Mesendoderm (in vitro differentiated cells): ENCODE results near the gene AOPEP.

Experiments
- DNase-seq: peaks from one replicate; pipeline ENCODE4 v3.0.0; 2013
- H2AK5ac ChIP-seq: 2 replicates; pipeline ENCODE4 v1.6.1; 2013; ENCODE audit warnings: low read length, inconsistent platforms
- H2BK120ac ChIP-seq: 2 replicates; pipeline ENCODE4 v1.6.1; 2013; ENCODE audit warnings: low read depth, mild to moderate bottlenecking, low read length, moderate library complexity, mixed read lengths
- H2BK15ac ChIP-seq: replicated peaks from 2 replicates; pipeline ENCODE4 v1.6.1; 2013; ENCODE audit warnings: low read depth, mild to moderate bottlenecking, moderate library complexity
- H2BK5ac ChIP-seq: 2 replicates; pipeline ENCODE4 v1.6.1; 2013; ENCODE audit warnings: low read length, inconsistent platforms
- H3K18ac ChIP-seq: 2 replicates; pipeline ENCODE4 v1.6.1; 2013; ENCODE audit warnings: mild to moderate bottlenecking, low read length, mixed read lengths
- H3K23ac ChIP-seq: one replicate; pipeline ENCODE4 v1.6.1; 2013; ENCODE audit warnings: low read length
- H3K27ac ChIP-seq: 2 replicates; pipeline ENCODE4 v1.5.1; 2013; ENCODE audit warnings: low read depth, mild to moderate bottlenecking, inconsistent platforms, low read length, moderate library complexity
- H3K27me3 ChIP-seq: 2 replicates; pipeline ENCODE4 v1.6.1; 2013; ENCODE audit warnings: low read length, control low read depth, mild to moderate bottlenecking, inconsistent platforms; ENCODE audit not compliant: insufficient read depth, poor library complexity
- H3K36me3 ChIP-seq: 2 replicates; pipeline ENCODE4 v1.6.1; 2013; ENCODE audit warnings: low read length, inconsistent platforms; ENCODE audit not compliant: control insufficient read depth, insufficient read depth
- H3K4ac ChIP-seq: one replicate; pipeline ENCODE4 v1.6.1; 2013; ENCODE audit warnings: low read depth, mild to moderate bottlenecking, low read length, moderate library complexity
- H3K4me1 ChIP-seq: 2 replicates; pipeline ENCODE4 v1.6.1; 2013; ENCODE audit warnings: low read depth, low read length, inconsistent platforms; ENCODE audit not compliant: control insufficient read depth
- H3K4me2 ChIP-seq: 2 replicates; pipeline ENCODE4 v1.6.1; 2013; ENCODE audit warnings: low read length
- H3K4me3 ChIP-seq: 2 replicates; pipeline ENCODE4 v1.5.1; 2013; ENCODE audit warnings: mild to moderate bottlenecking, low read length
- H3K56ac ChIP-seq: one replicate; pipeline ENCODE4 v1.6.1; 2013; ENCODE audit warnings: low read length
- H3K79me1 ChIP-seq: 2 replicates; pipeline ENCODE4 v1.6.1; 2013; ENCODE audit warnings: low read length, inconsistent platforms
- H3K79me2 ChIP-seq: 2 replicates; pipeline ENCODE4 v1.6.1; 2013; ENCODE audit warnings: mild to moderate bottlenecking, low read length; ENCODE audit not compliant: control insufficient read depth, insufficient read depth
- H3K9ac ChIP-seq: 2 replicates; pipeline ENCODE4 v1.6.1; 2013; ENCODE audit warnings: low read length, inconsistent platforms
- H4K5ac ChIP-seq: one replicate; pipeline ENCODE4 v1.6.1; 2013; ENCODE audit warnings: low read length
- H4K8ac ChIP-seq: one replicate; pipeline ENCODE4 v1.6.1; 2013; ENCODE audit warnings: low read depth, mild to moderate bottlenecking, control low read depth, low read length, moderate library complexity
- WGBS: extraction: QIAGEN DNeasy Blood & Tissue Kit; methylation state at CpG from one replicate; pipeline ENCODE4 v1.1.7; 2013; ENCODE audit warnings: low lambda C conversion rate, missing lambda C conversion rate; ENCODE audit not compliant: insufficient coverage; ENCODE audit errors: extremely low coverage; 5-methylcytosine and 5-hydroxymethylcytosine counted together

AOPEP gene

GRCh38 chr9:94791435-94791834 is 64.9 kb downstream of the AOPEP start:
- WGBS: no CpG with 5 or more reads among the region's 4 CpGs
- H4K5ac ChIP-seq: no peak overlapping the region
- H3K79me2 ChIP-seq: no peaks in the 10 kb centered on the region
- DNase-seq: no peak
- no peak overlapping the region for H3K9ac ChIP-seq
- H3K36me3 ChIP-seq: no peaks in the 10 kb centered on the region
- H3K23ac ChIP-seq: no peak overlapping the region
- no peak overlapping the region for H3K56ac ChIP-seq
- peaks cover 4% of the 10 kb centered on the region for H3K4me1 ChIP-seq
- no peak overlapping the region for H2BK120ac ChIP-seq
- H3K27ac ChIP-seq: no peak overlapping the region
- no peak overlapping the region for H2BK5ac ChIP-seq
- no peak overlapping the region for H3K4ac ChIP-seq
- H3K27me3 ChIP-seq: no peaks in the 10 kb centered on the region
- no peak overlapping the region for H2BK15ac ChIP-seq
- H2AK5ac ChIP-seq: no peak overlapping the region
- H3K4me2 ChIP-seq: no peak overlapping the region
- no peak overlapping the region for H3K4me3 ChIP-seq
- no peak overlapping the region for H4K8ac ChIP-seq
- H3K79me1 ChIP-seq: no peaks in the 10 kb centered on the region
- H3K18ac ChIP-seq: no peak overlapping the region

- H3K23ac ChIP-seq: no peak overlapping the region
- no peaks in the 10 kb centered on the region for H3K27me3 ChIP-seq
- no peaks in the 10 kb centered on the region for H3K79me2 ChIP-seq
- H2BK15ac ChIP-seq: no peak overlapping the region
- H4K8ac ChIP-seq: no peak overlapping the region
- no peak overlapping the region for H3K18ac ChIP-seq
- no peak overlapping the region for H2BK5ac ChIP-seq
- H3K36me3 ChIP-seq: no peaks in the 10 kb centered on the region
- WGBS: no CpG with 5 or more reads among the region's 5 CpGs
- DNase-seq: no peak
- H3K4me1 ChIP-seq: no peaks in the 10 kb centered on the region
- no peak overlapping the region for H2BK120ac ChIP-seq
- no peak overlapping the region for H3K27ac ChIP-seq
- H3K4me2 ChIP-seq: no peak overlapping the region
- H4K5ac ChIP-seq: no peak overlapping the region
- H3K4me3 ChIP-seq: no peak overlapping the region
- no peak overlapping the region for H3K56ac ChIP-seq
- no peak overlapping the region for H3K9ac ChIP-seq
- H2AK5ac ChIP-seq: no peak overlapping the region
- no peak overlapping the region for H3K4ac ChIP-seq
- H3K79me1 ChIP-seq: no peaks in the 10 kb centered on the region
These were observed 66.0 kb downstream of the AOPEP start for GRCh38 chr9:94792511-94792910.

GRCh38 chr9:94794476-94795167 is 68.1 kb downstream of the AOPEP start:
- Histone ChIP-seq H3K79me2 (no peaks in the 10 kb centered on the region), H3K36me3 (no peaks in the 10 kb centered on the region), H2AK5ac (no peak overlapping the region), H3K23ac (no peak overlapping the region), H2BK15ac (no peak overlapping the region), H3K56ac (no peak overlapping the region), H3K4me2 (no peak overlapping the region), H3K18ac (no peak overlapping the region), H2BK120ac (no peak overlapping the region), H3K27ac (no peak overlapping the region), H3K4me3 (no peak overlapping the region), H3K79me1 (no peaks in the 10 kb centered on the region), H4K5ac (no peak overlapping the region), H2BK5ac (no peak overlapping the region), H3K4me1 (no peaks in the 10 kb centered on the region), H3K9ac (no peak overlapping the region), H3K27me3 (no peaks in the 10 kb centered on the region), H3K4ac (no peak overlapping the region), H4K8ac (no peak overlapping the region)
- no peak for DNase-seq
- no CpG with 5 or more reads among the region's 1 CpG for WGBS

- H3K23ac ChIP-seq: no peak overlapping the region
- no peak overlapping the region for H3K4ac ChIP-seq
- no peak overlapping the region for H3K4me3 ChIP-seq
- no peak overlapping the region for H3K56ac ChIP-seq
- no peaks in the 10 kb centered on the region for H3K27me3 ChIP-seq
- no peak overlapping the region for H4K5ac ChIP-seq
- no peak overlapping the region for H2BK15ac ChIP-seq
- H2AK5ac ChIP-seq: no peak overlapping the region
- no peak overlapping the region for H3K9ac ChIP-seq
- H3K18ac ChIP-seq: no peak overlapping the region
- H2BK5ac ChIP-seq: no peak overlapping the region
- H2BK120ac ChIP-seq: no peak overlapping the region
- H3K79me1 ChIP-seq: no peaks in the 10 kb centered on the region
- no peak overlapping the region for H3K27ac ChIP-seq
- no peak overlapping the region for H4K8ac ChIP-seq
- no CpG with 5 or more reads among the region's 1 CpG for WGBS
- H3K36me3 ChIP-seq: no peaks in the 10 kb centered on the region
- no peak for DNase-seq
- H3K4me2 ChIP-seq: no peak overlapping the region
- H3K4me1 ChIP-seq: no peaks in the 10 kb centered on the region
- no peaks in the 10 kb centered on the region for H3K79me2 ChIP-seq
These were observed 70.2 kb downstream of the AOPEP start for GRCh38 chr9:94796687-94797086.

- Histone ChIP-seq H3K4me3 (no peak overlapping the region), H3K27me3 (no peaks in the 10 kb centered on the region), H2AK5ac (no peak overlapping the region), H3K79me1 (no peaks in the 10 kb centered on the region), H3K4me1 (no peaks in the 10 kb centered on the region), H3K56ac (no peak overlapping the region), H3K23ac (no peak overlapping the region), H3K27ac (no peak overlapping the region), H2BK15ac (no peak overlapping the region), H2BK5ac (no peak overlapping the region), H4K8ac (no peak overlapping the region), H3K4ac (no peak overlapping the region), H3K9ac (no peak overlapping the region), H4K5ac (no peak overlapping the region), H3K4me2 (no peak overlapping the region), H3K79me2 (no peaks in the 10 kb centered on the region), H3K36me3 (no peaks in the 10 kb centered on the region), H3K18ac (no peak overlapping the region), H2BK120ac (no peak overlapping the region)
- no CpG with 5 or more reads among the region's 3 CpGs for WGBS
- DNase-seq: no peak
These were observed 71.7 kb downstream of the AOPEP start for GRCh38 chr9:94798201-94798600.

- Histone ChIP-seq H4K8ac (no peak overlapping the region), H3K79me2 (no peaks in the 10 kb centered on the region), H2BK5ac (no peak overlapping the region), H3K23ac (no peak overlapping the region), H3K56ac (no peak overlapping the region), H3K4me3 (no peak overlapping the region), H3K18ac (no peak overlapping the region), H3K9ac (no peak overlapping the region), H2AK5ac (no peak overlapping the region), H3K27ac (no peak overlapping the region), H3K36me3 (no peaks in the 10 kb centered on the region), H3K27me3 (no peaks in the 10 kb centered on the region), H3K4me1 (no peaks in the 10 kb centered on the region), H2BK120ac (no peak overlapping the region), H2BK15ac (no peak overlapping the region), H3K4me2 (no peak overlapping the region), H4K5ac (no peak overlapping the region), H3K79me1 (no peaks in the 10 kb centered on the region), H3K4ac (no peak overlapping the region)
- whole genome bisulfite sequencing: no CpG with 5 or more reads among the region's 2 CpGs
- DNase-seq: no peak
These were observed 72.2 kb downstream of the AOPEP start for GRCh38 chr9:94798708-94799107.
